ENCODE data around the gene SUMO1. TPM values are rescaled to one million over a fixed set of nuclear protein-coding genes. Genes with fewer than 3 reads are reported as not detected.
A peak's percentile ranks its signal among the peaks of the same experiment; 100 is the strongest.

The SUMO1 gene
- total and polyA plus RNA-seq, 9 donors: 91.2 to 125 (median 99.6) TPM

DNA sequence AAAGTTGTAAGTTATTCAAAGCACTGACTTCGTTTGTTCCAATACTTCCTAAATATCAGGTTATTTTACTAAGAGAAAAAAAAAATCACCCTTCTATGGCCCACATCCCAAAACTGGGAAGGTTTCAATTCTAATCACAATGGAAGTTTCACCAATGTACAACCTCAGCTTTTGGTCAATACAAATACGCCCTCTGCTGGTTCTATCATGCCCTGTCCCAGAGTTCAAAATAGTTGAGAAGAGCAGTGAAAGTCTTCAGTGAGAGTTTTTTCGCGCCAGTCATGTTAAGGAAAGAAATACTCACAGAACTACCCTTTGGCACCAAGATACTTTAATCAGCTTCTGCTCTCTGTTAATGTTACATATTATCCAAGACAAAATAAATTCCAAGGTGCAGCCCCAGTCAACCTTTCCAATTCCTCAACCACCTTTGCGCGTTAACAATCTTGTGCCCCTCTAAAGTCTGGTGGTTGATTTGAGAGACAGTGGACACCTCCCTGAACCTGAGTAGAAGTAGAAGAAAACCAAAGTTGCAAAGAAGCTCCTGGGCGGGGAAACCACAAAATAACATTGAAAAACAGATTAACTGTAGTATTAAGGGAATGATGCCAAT lies 59.9 kb downstream of the SUMO1 start:
- H3K27ac ChIP-seq (ENCODE audit: low read length): no peak overlapping the region
- H3K4me1 ChIP-seq (ENCODE audit: control insufficient read depth, insufficient read depth, low read length): no peaks in the 10 kb centered on the region
- no CpG with 5 or more reads among the region's 7 CpGs for WGBS (ENCODE audit: insufficient coverage)
- no peaks in the 10 kb centered on the region for H3K36me3 ChIP-seq (ENCODE audit: control insufficient read depth, insufficient read depth, low read length)
- DNase-seq: peak; percentile 83
- H3K4me3 ChIP-seq (ENCODE audit: low read length): no peak overlapping the region
- no peaks in the 10 kb centered on the region for H3K9me3 ChIP-seq (replicated peaks; ENCODE audit: control insufficient read depth, low read depth, low read length)
- H3K27me3 ChIP-seq (ENCODE audit: control insufficient read depth, insufficient read depth, low read length): no peaks in the 10 kb centered on the region

DNA sequence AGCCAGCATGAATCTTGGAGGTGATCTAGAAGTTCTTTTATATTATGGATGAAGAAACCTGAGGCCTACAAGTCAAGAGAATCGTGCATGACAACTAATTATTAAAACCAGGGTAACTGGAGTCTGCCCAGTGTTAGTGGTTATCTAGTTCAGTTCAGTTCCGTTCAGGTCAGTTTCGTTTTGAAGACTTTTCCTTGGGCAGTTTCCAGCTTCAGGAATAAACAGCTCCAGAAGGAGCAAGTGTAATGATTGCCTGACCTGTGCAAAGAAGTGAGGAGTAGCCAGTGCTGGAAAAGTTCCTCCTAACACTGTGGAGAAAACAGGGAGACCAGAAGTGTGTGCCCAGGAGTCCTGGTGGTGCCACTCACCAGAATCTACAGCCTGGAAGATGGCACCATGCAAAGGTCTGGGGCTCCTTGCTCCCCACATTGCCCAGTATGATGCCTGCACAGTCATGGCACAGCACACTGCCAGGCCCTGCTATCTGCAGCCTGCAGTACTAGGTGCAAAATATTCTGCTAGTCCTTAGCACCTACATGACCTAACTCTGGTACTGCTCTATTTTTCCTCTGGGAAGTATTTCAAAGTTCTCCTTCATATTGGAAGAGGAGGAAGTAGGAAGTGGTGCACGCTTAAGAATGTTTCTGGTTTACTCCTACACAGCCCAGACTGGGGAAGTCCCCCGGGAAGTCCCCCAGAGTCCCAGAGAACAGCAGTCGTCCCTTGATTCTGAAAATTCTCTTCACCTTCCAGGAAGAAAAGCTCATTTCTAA lies 65.8 kb downstream of the SUMO1 start:
- H3K27ac ChIP-seq (ENCODE audit: low read length): no peak overlapping the region
- no peak for DNase-seq
- H3K27me3 ChIP-seq (ENCODE audit: control insufficient read depth, insufficient read depth, low read length): peaks cover 12% of the 10 kb centered on the region
- H3K36me3 ChIP-seq (ENCODE audit: control insufficient read depth, insufficient read depth, low read length): no peaks in the 10 kb centered on the region
- no peak overlapping the region for H3K4me3 ChIP-seq (ENCODE audit: low read length)
- no peaks in the 10 kb centered on the region for H3K9me3 ChIP-seq (replicated peaks; ENCODE audit: control insufficient read depth, low read depth, low read length)
- WGBS (ENCODE audit: insufficient coverage): no CpG with 5 or more reads among the region's 6 CpGs
- peaks cover 6% of the 10 kb centered on the region for H3K4me1 ChIP-seq (ENCODE audit: control insufficient read depth, insufficient read depth, low read length)

- Histone ChIP-seq H3K9me3 (replicated peaks; ENCODE audit: control insufficient read depth, low read depth, low read length) (no peaks in the 10 kb centered on the region), H3K4me3 (ENCODE audit: low read length) (no peak overlapping the region), H3K27me3 (ENCODE audit: control insufficient read depth, insufficient read depth, low read length) (peaks cover 12% of the 10 kb centered on the region), H3K36me3 (ENCODE audit: control insufficient read depth, insufficient read depth, low read length) (no peaks in the 10 kb centered on the region), H3K4me1 (ENCODE audit: control insufficient read depth, insufficient read depth, low read length) (peaks cover 6% of the 10 kb centered on the region), H3K27ac (ENCODE audit: low read length) (no peak overlapping the region)
- no peak for DNase-seq
- WGBS (ENCODE audit: insufficient coverage): 3% methylated on average over 26 of the region's 32 CpGs
Measured at GRCh38 chr2:202171241-202171825, 67.1 kb downstream of the SUMO1 start.

DNA sequence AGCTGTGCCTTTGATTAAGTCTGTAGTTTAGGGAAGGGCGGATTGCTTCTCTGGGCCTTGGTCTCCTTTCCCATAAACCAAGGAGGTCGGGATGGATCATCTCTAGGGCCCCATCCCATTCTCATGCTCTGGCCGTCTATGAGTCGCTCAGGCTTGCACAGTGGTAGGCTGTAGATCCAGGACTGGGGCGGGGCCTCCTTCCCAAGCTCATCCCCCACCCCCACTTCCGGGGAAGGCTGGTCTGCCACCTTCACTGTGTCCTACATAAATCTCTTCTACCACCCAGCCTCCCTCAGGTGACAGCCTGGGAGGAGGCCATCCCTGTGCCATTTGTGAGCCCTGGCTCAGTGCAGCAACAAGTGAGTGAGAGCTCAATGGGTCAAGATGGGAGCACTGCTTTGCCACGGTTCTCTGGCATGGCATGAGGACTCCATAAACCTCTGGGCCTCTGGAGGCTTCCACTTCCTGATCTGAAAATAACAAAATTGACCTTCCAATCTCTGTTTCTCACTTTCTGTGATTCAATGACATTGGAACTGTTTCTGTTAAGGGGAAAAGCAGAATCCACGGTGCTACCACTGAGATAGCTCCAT lies 68.5 kb downstream of the SUMO1 start:
- H3K36me3 ChIP-seq (ENCODE audit: control insufficient read depth, insufficient read depth, low read length): no peaks in the 10 kb centered on the region
- no peaks in the 10 kb centered on the region for H3K9me3 ChIP-seq (replicated peaks; ENCODE audit: control insufficient read depth, low read depth, low read length)
- H3K27me3 ChIP-seq (ENCODE audit: control insufficient read depth, insufficient read depth, low read length): peaks cover 12% of the 10 kb centered on the region
- peaks cover 6% of the 10 kb centered on the region for H3K4me1 ChIP-seq (ENCODE audit: control insufficient read depth, insufficient read depth, low read length)
- no peak overlapping the region for H3K4me3 ChIP-seq (ENCODE audit: low read length)
- DNase-seq: no peak
- no peak overlapping the region for H3K27ac ChIP-seq (ENCODE audit: low read length)
- WGBS (ENCODE audit: insufficient coverage): 62% methylated on average over 7 of the region's 8 CpGs

GRCh38 chr2:202169131-202169530 lies 69.3 kb downstream of the SUMO1 start:
- H3K4me1 ChIP-seq (ENCODE audit: control insufficient read depth, insufficient read depth, low read length): peaks cover 6% of the 10 kb centered on the region
- no peak overlapping the region for H3K4me3 ChIP-seq (ENCODE audit: low read length)
- no peaks in the 10 kb centered on the region for H3K9me3 ChIP-seq (replicated peaks; ENCODE audit: control insufficient read depth, low read depth, low read length)
- peaks cover 12% of the 10 kb centered on the region for H3K27me3 ChIP-seq (ENCODE audit: control insufficient read depth, insufficient read depth, low read length)
- no peak for DNase-seq
- no peak overlapping the region for H3K27ac ChIP-seq (ENCODE audit: low read length)
- H3K36me3 ChIP-seq (ENCODE audit: control insufficient read depth, insufficient read depth, low read length): no peaks in the 10 kb centered on the region

- no peak overlapping the region for H3K27ac ChIP-seq (ENCODE audit: low read length)
- H3K9me3 ChIP-seq (replicated peaks; ENCODE audit: control insufficient read depth, low read depth, low read length): no peaks in the 10 kb centered on the region
- H3K4me3 ChIP-seq (ENCODE audit: low read length): no peak overlapping the region
- H3K27me3 ChIP-seq (ENCODE audit: control insufficient read depth, insufficient read depth, low read length): peaks cover 8% of the 10 kb centered on the region
- H3K36me3 ChIP-seq (ENCODE audit: control insufficient read depth, insufficient read depth, low read length): no peaks in the 10 kb centered on the region
- WGBS (ENCODE audit: insufficient coverage): no CpG with 5 or more reads among the region's 1 CpG
- no peaks in the 10 kb centered on the region for H3K4me1 ChIP-seq (ENCODE audit: control insufficient read depth, insufficient read depth, low read length)
- DNase-seq: no peak
Measured at GRCh38 chr2:202165945-202166344, 72.5 kb downstream of the SUMO1 start.

- Histone ChIP-seq H3K4me3 (ENCODE audit: low read length) (no peak overlapping the region), H3K27ac (ENCODE audit: low read length) (no peak overlapping the region), H3K9me3 (replicated peaks; ENCODE audit: control insufficient read depth, low read depth, low read length) (no peaks in the 10 kb centered on the region), H3K4me1 (ENCODE audit: control insufficient read depth, insufficient read depth, low read length) (no peaks in the 10 kb centered on the region), H3K27me3 (ENCODE audit: control insufficient read depth, insufficient read depth, low read length) (peaks cover 4% of the 10 kb centered on the region), H3K36me3 (ENCODE audit: control insufficient read depth, insufficient read depth, low read length) (no peaks in the 10 kb centered on the region)
- no peak for DNase-seq
- 79% methylated on average over 4 of the region's 5 CpGs for WGBS (ENCODE audit: insufficient coverage)
Measured at GRCh38 chr2:202165208-202165607, 73.2 kb downstream of the SUMO1 start.

DNA sequence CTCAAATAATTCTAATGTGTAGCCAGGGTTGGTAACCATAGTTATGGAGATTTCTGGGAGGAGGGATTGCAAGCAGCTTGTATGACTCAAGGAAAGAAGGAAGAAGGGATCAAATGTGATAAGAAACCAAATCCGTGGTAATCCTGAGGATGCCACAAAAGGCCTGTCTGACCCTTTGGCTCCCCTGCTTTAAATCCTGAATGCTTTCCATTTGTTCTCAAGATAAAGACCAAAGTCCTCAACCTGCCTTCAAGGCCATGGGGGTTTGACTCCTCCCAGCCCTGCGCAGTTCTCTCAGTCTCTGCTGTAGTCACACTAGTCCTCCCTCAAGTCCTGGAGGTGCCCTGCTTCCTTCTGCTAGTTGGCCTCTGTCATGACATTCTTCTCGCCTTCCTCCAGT lies 74.0 kb downstream of the SUMO1 start:
- Histone ChIP-seq H3K9me3 (replicated peaks; ENCODE audit: control insufficient read depth, low read depth, low read length) (no peaks in the 10 kb centered on the region), H3K4me1 (ENCODE audit: control insufficient read depth, insufficient read depth, low read length) (no peaks in the 10 kb centered on the region)

DNA sequence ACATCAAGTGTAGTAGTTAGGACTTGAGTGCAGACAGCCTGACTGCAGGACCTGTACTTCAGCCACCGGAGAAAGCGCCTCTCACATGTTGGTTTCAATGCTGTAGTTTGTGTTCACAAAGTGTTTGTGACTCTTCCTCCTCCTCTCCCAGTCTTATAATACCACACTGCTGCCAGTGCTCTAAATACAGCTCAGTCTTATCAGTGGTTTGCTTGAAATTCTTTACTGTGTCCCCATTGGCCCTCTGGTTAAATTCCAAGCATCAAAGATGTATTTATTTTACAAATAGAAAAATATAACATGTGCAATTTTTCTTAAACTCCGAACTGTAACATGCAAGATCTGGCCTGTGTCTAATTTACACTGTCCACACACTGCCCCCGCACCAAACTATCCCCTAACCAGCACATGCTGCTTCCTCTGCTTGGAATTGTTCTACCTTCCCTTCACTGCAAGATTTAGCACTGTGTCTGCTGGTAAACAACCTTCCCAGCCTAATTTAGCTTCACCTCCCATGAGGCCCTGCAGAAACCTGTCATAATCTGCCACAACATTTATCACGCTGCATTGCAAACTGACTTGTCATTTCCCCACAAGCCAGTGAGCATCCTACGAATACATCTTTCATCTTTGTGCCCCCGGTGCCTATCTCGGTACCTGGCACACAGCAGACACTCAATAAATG lies 77.1 kb downstream of the SUMO1 start:
- Histone ChIP-seq H3K9me3 (replicated peaks; ENCODE audit: control insufficient read depth, low read depth, low read length) (no peaks in the 10 kb centered on the region), H3K27me3 (ENCODE audit: control insufficient read depth, insufficient read depth, low read length) (no peaks in the 10 kb centered on the region), H3K27ac (ENCODE audit: low read length) (no peak overlapping the region), H3K4me1 (ENCODE audit: control insufficient read depth, insufficient read depth, low read length) (no peaks in the 10 kb centered on the region), H3K4me3 (ENCODE audit: low read length) (no peak overlapping the region), H3K36me3 (ENCODE audit: control insufficient read depth, insufficient read depth, low read length) (no peaks in the 10 kb centered on the region)
- DNase-seq: no peak
- WGBS (ENCODE audit: insufficient coverage): 52% methylated on average over 6 of the region's 8 CpGs

More for the DNA sequence above, 74.0 kb downstream of the SUMO1 start:
- H3K27ac ChIP-seq (ENCODE audit: low read length): no peak overlapping the region
- WGBS (ENCODE audit: insufficient coverage): 72% methylated on average over 3 of the region's 3 CpGs
- DNase-seq: no peak
- no peaks in the 10 kb centered on the region for H3K36me3 ChIP-seq (ENCODE audit: control insufficient read depth, insufficient read depth, low read length)
- H3K4me3 ChIP-seq (ENCODE audit: low read length): no peak overlapping the region
- no peaks in the 10 kb centered on the region for H3K27me3 ChIP-seq (ENCODE audit: control insufficient read depth, insufficient read depth, low read length)

GRCh38 chr2:202158796-202159195 lies 79.6 kb downstream of the SUMO1 start:
- Histone ChIP-seq H3K27me3 (ENCODE audit: control insufficient read depth, insufficient read depth, low read length) (no peaks in the 10 kb centered on the region), H3K4me1 (ENCODE audit: control insufficient read depth, insufficient read depth, low read length) (peaks cover 2% of the 10 kb centered on the region), H3K27ac (ENCODE audit: low read length) (no peak overlapping the region), H3K36me3 (ENCODE audit: control insufficient read depth, insufficient read depth, low read length) (no peaks in the 10 kb centered on the region), H3K4me3 (ENCODE audit: low read length) (no peak overlapping the region), H3K9me3 (replicated peaks; ENCODE audit: control insufficient read depth, low read depth, low read length) (no peaks in the 10 kb centered on the region)
- peak; percentile 54 for DNase-seq
- 30% methylated on average over 4 of the region's 5 CpGs for WGBS (ENCODE audit: insufficient coverage)
